ENCODE measurements around the gene BSN.

DNA sequence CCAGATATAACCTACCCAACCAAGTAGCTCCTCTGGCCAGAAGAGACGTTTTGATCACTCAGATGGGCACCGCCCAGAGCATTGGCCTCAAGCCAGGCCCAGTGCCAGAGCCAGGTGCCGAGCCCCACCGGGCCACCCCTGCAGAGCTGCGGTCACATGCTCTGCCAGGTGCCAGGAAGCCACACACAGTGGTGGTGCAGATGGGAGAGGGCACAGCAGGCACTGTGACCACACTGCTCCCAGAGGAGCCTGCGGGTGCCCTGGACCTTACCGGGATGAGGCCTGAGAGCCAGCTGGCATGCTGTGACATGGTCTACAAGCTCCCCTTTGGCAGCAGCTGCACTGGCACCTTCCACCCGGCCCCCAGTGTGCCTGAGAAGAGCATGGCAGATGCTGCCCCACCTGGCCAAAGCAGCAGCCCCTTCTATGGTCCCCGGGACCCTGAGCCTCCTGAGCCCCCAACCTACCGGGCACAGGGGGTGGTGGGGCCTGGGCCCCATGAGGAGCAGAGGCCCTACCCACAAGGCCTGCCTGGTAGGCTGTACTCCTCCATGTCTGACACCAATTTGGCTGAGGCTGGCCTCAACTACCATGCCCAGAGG is 100.8 kb downstream of the BSN start:
- TF ChIP-seq, protein P1, sequence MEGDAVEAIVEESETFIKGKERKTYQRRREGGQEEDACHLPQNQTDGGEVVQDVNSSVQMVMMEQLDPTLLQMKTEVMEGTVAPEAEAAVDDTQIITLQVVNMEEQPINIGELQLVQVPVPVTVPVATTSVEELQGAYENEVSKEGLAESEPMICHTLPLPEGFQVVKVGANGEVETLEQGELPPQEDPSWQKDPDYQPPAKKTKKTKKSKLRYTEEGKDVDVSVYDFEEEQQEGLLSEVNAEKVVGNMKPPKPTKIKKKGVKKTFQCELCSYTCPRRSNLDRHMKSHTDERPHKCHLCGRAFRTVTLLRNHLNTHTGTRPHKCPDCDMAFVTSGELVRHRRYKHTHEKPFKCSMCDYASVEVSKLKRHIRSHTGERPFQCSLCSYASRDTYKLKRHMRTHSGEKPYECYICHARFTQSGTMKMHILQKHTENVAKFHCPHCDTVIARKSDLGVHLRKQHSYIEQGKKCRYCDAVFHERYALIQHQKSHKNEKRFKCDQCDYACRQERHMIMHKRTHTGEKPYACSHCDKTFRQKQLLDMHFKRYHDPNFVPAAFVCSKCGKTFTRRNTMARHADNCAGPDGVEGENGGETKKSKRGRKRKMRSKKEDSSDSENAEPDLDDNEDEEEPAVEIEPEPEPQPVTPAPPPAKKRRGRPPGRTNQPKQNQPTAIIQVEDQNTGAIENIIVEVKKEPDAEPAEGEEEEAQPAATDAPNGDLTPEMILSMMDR (optimal IDR thresholded peaks at IDR 0.05 in 1 of 3, IDR thresholded peaks at IDR 0.05 in 1 of 3, conservative IDR thresholded peaks at IDR 0.05 in 1 of 3; ENCODE audit: extremely low read depth in 1 of 3, insufficient read depth in 2 of 3, low read length in 3 of 3): no peak
- no peak for TF ChIP-seq EZH2 (IDR thresholded peaks at IDR 0.05; ENCODE audit: low read length)
